Breast epithelium (tissue), 4 donors: ENCODE measurements around the gene ADARB1. TPM values are rescaled to one million over a fixed set of nuclear protein-coding genes. Genes with fewer than 3 reads are reported as not detected.

ENCODE experiments used
- DNase-seq, 2 donors: peaks; one replicate each; pipeline ENCODE4 v3.0.0-alpha.2; 2019; ENCODE audit warnings: low spot score in 2 of 2
- H3K27ac ChIP-seq, 2 donors: fragments of 200-600 bp; sonication (generic) in 1 of 2; one replicate each; pipeline ENCODE4 v1.5.1; 2016 to 2019; ENCODE audit warnings: mild to moderate bottlenecking in 1 of 2
- H3K27me3 ChIP-seq, 2 donors: fragments of 200-600 bp; sonication (generic) in 1 of 2; one replicate each; pipeline versions ENCODE4 v1.5.1 to v1.6.0; 2017 to 2019; ENCODE audit warnings: control low read depth in 1 of 2, mild to moderate bottlenecking in 1 of 2
- H3K36me3 ChIP-seq: fragments of 200-600 bp; one replicate; pipeline ENCODE4 v1.5.1; 2019
- H3K4me1 ChIP-seq, 2 donors: fragments of 200-600 bp; sonication (generic); one replicate each; pipeline ENCODE4 v1.5.1; 2016 to 2019; ENCODE audit warnings: control low read depth in 1 of 2
- H3K4me3 ChIP-seq, 3 donors: fragments of 200-600 bp; sonication (generic); 1 replicate in 2 of 3; 2 replicates in 1 of 3; pipeline ENCODE4 v1.5.1; 2016 to 2019; ENCODE audit warnings: mild to moderate bottlenecking in 3 of 3, moderate library complexity in 2 of 3
- H3K9me3 ChIP-seq, 2 donors: fragments of 200-600 bp; sonication (generic) in 1 of 2; one replicate each; pipeline ENCODE4 v1.5.1; 2016 to 2019; ENCODE audit warnings: control low read depth in 1 of 2
- CTCF ChIP-seq, 3 donors: fragments of 450-650 bp; IDR thresholded peaks; one replicate each; pipeline ENCODE4 v1.5.1; 2016 to 2017; ENCODE audit warnings: antibody characterized with exemption in 3 of 3, mild to moderate bottlenecking in 3 of 3, moderate library complexity in 3 of 3
- POLR2A ChIP-seq: fragments of 450-650 bp; IDR thresholded peaks from one replicate; pipeline ENCODE4 v1.6.1; 2016; ENCODE audit warnings: antibody characterized with exemption, mild to moderate bottlenecking, moderate library complexity
- POLR2AphosphoS5 ChIP-seq, 3 donors: sonication (generic); formaldehyde crosslinking; IDR thresholded peaks; one replicate each; pipeline ENCODE4 v1.6.1; 2017; ENCODE audit warnings: antibody characterized with exemption in 3 of 3
- intact Hi-C: fragments of 100-400 bp; cut with DNase I; formaldehyde crosslinking; loops from one replicate; pipeline ENCODE4 v1.15.1; 2023; ENCODE audit warnings: low total_unique reads
- total RNA-seq, 3 donors: library from RNA; depleted of rRNA; stranded (reverse); fragments of >200 nt; gene quantifications; one replicate each; pipeline ENCODE4 v1.1.0, GENCODE V29; 2016

The ADARB1 gene
- total RNA-seq, 3 donors from 2014 or later: 19.9 to 21.3 (median 20.0) TPM

- Histone ChIP-seq H3K27me3 (no peaks in the 10 kb centered on the region), H3K36me3 (no peaks in the 10 kb centered on the region), H3K4me3 (peak overlapping the region; percentile 62 to 98 (median 87)), H3K9me3 (no peaks in the 10 kb centered on the region), H3K4me1 (no peaks in the 10 kb centered on the region), H3K27ac (peak overlapping the region; percentile 21 to 98)
- TF ChIP-seq CTCF (IDR thresholded peaks at IDR 0.05) (no peak), POLR2A (no peak), POLR2AphosphoS5 (IDR thresholded peaks at IDR 0.05) (no peak)
- intact Hi-C loops: loop anchor here (10.0 kb wide), 1 partner anchor 120 kb away; no protein-coding TSS in a partner anchor
- peak in 1 of 2 donors; percentile 51 for DNase-seq
Observed at GRCh38 chr21:45074818-45075595, 627 bp downstream of the ADARB1 start.

GRCh38 chr21:45075596-45076244, 1.3 kb downstream of the ADARB1 start:
- no peaks in the 10 kb centered on the region for H3K27me3 ChIP-seq
- no peak for DNase-seq
- peak overlapping the region; percentile 21 to 98 for H3K27ac ChIP-seq
- H3K4me3 ChIP-seq: peak overlapping the region; percentile 62 to 98 (median 87)
- no peaks in the 10 kb centered on the region for H3K4me1 ChIP-seq
- no peaks in the 10 kb centered on the region for H3K36me3 ChIP-seq
- H3K9me3 ChIP-seq: no peaks in the 10 kb centered on the region
- TF ChIP-seq POLR2AphosphoS5 (IDR thresholded peaks at IDR 0.05) (no peak), CTCF (IDR thresholded peaks at IDR 0.05) (no peak), POLR2A (no peak)
- intact Hi-C loops: loop anchor here (10.0 kb wide), 1 partner anchor 121 kb away; no protein-coding TSS in a partner anchor

- no peaks in the 10 kb centered on the region for H3K4me1 ChIP-seq
- DNase-seq: no peak
- no peaks in the 10 kb centered on the region for H3K9me3 ChIP-seq
- H3K4me3 ChIP-seq: peak overlapping the region; percentile 62 to 98 (median 87)
- TF ChIP-seq POLR2A (no peak), CTCF (IDR thresholded peaks at IDR 0.05) (no peak), POLR2AphosphoS5 (IDR thresholded peaks at IDR 0.05) (no peak)
- intact Hi-C loops: loop anchor here (10.0 kb wide), 1 partner anchor 121 kb away; no protein-coding TSS in a partner anchor
- H3K27ac ChIP-seq: no peak overlapping the region
- no peaks in the 10 kb centered on the region for H3K36me3 ChIP-seq
- H3K27me3 ChIP-seq: no peaks in the 10 kb centered on the region
Observed at GRCh38 chr21:45076245-45076711, 1.9 kb downstream of the ADARB1 start.

- no peak overlapping the region for H3K4me3 ChIP-seq
- no peak overlapping the region for H3K27ac ChIP-seq
- no peaks in the 10 kb centered on the region for H3K27me3 ChIP-seq
- H3K9me3 ChIP-seq: no peaks in the 10 kb centered on the region
- H3K4me1 ChIP-seq: no peaks in the 10 kb centered on the region
- H3K36me3 ChIP-seq: no peaks in the 10 kb centered on the region
- no peak for TF ChIP-seq POLR2AphosphoS5 (IDR thresholded peaks at IDR 0.05)
- TF ChIP-seq POLR2A: no peak
- TF ChIP-seq CTCF (IDR thresholded peaks at IDR 0.05): no peak
- intact Hi-C loops: loop anchor here (10.0 kb wide), 1 partner anchor 124 kb away; no protein-coding TSS in a partner anchor
- no peak for DNase-seq
Observed at GRCh38 chr21:45078371-45078770, 4.0 kb downstream of the ADARB1 start.
